HepG2 (cell line): ENCODE results near the gene LENEP. TPM values are rescaled to one million over a fixed set of nuclear protein-coding genes. Genes with fewer than 3 reads are reported as not detected.

ENCODE experiments used
- ATAC-seq: fragments of 200-7000 bp; cut with Tn5 transposase; 3 replicates; pipeline ENCODE4 v1.9.1; 2020; ENCODE audit warnings: mild to moderate bottlenecking, moderate library complexity
- BruUV-seq: library from RNA; stranded (reverse); fragments of 400-500 nt; replicated peaks from 2 replicates; lab custom pipeline; 2021; lab: Mats Ljungman, UMichigan
- CTCF ChIA-PET: fragments of 300-600 bp; formaldehyde crosslinking; extraction: SDS; loops from one replicate; lab custom pipeline; 2021; ENCODE audit warnings: low total read pairs, inconsistent platforms, low intra/inter-chr PET ratio; lab: Yijun Ruan, JAX
- POLR2A ChIA-PET: fragments of 350-600 bp; sonication (Branson Sonifier 250); formaldehyde crosslinking; loops from one replicate; lab custom pipeline; 2020; ENCODE audit warnings: antibody characterized with exemption, inconsistent platforms; lab: Yijun Ruan, JAX
- DNase-seq: peaks from one replicate; pipeline ENCODE4 v3.0.0-alpha.2; 2015; ENCODE audit warnings: low spot score
- FAIRE-seq: peaks from 3 replicates; lab custom pipeline; 2011; peaks lifted over from hg19 to GRCh38; lab: Jason Lieb, UNC
- H2AFZ ChIP-seq: one replicate; pipeline ENCODE4 v1.6.1; 2011; ENCODE audit warnings: low read length, inconsistent platforms
- H3K27ac ChIP-seq: fragments of 300-600 bp; 3 replicates; pipeline ENCODE4 v1.8.0; 2011; ENCODE audit warnings: mixed run types, mild to moderate bottlenecking, mixed read lengths, low read length, inconsistent platforms; ENCODE audit not compliant: insufficient read depth; ENCODE audit errors: extremely low read length
- H3K27me3 ChIP-seq, 2 experiments: fragments of 200-600 bp in 1 of 2; 2 replicates in 1 of 2; 3 replicates in 1 of 2; pipeline versions ENCODE4 v1.6.0 to v1.8.0; 2011; ENCODE audit warnings: low read length in 2 of 2, mild to moderate bottlenecking in 2 of 2, moderate library complexity in 2 of 2, inconsistent platforms in 1 of 2; ENCODE audit not compliant: insufficient read depth in 2 of 2, control insufficient read depth in 1 of 2
- H3K36me3 ChIP-seq, 2 experiments: fragments of 200-600 bp in 1 of 2; replicated peaks in 1 of 2; 2 replicates in 1 of 2; 3 replicates in 1 of 2; pipeline versions ENCODE4 v1.5.1 to v1.8.0; 2011; ENCODE audit warnings: low read length in 2 of 2, inconsistent platforms in 1 of 2; ENCODE audit not compliant: insufficient read depth in 2 of 2, control insufficient read depth in 1 of 2
- H3K4me1 ChIP-seq: 2 replicates; pipeline ENCODE4 v1.5.1; 2012; ENCODE audit warnings: low read length, inconsistent platforms; ENCODE audit not compliant: insufficient read depth
- H3K4me2 ChIP-seq: 2 replicates; pipeline ENCODE4 v1.6.0; 2011; ENCODE audit warnings: low read depth, low read length, inconsistent platforms
- H3K4me3 ChIP-seq, 3 experiments: fragments of 200-600 bp in 1 of 3; sonication (generic), shearing (Covaris generic) in 1 of 3; replicated peaks in 1 of 3; 2 replicates each; pipeline ENCODE4 v1.5.1; 2011 to 2016; ENCODE audit warnings: low read length in 3 of 3, inconsistent platforms in 2 of 3, low read depth in 2 of 3, mild to moderate bottlenecking in 2 of 3, control low read depth in 1 of 3, mixed read lengths in 1 of 3; ENCODE audit not compliant: insufficient read depth in 1 of 3
- H3K79me2 ChIP-seq: one replicate; pipeline ENCODE4 v1.6.1; 2011; ENCODE audit warnings: low read length, inconsistent platforms; ENCODE audit not compliant: insufficient read depth
- H3K9ac ChIP-seq: 2 replicates; pipeline ENCODE4 v1.6.0; 2011; ENCODE audit warnings: mild to moderate bottlenecking, low read depth, low read length, inconsistent platforms; ENCODE audit not compliant: insufficient read depth
- H3K9me3 ChIP-seq: 2 replicates; pipeline ENCODE4 v1.5.1; 2012; ENCODE audit warnings: mild to moderate bottlenecking, low read length
- H4K20me1 ChIP-seq: 2 replicates; pipeline ENCODE4 v1.6.0; 2011; ENCODE audit warnings: inconsistent platforms, mild to moderate bottlenecking, low read length, moderate library complexity; ENCODE audit not compliant: insufficient read depth
- EED ChIP-seq: sonication (generic); formaldehyde crosslinking; IDR thresholded peaks from 2 replicates; pipeline ENCODE4 v1.5.0; 2020; ENCODE audit warnings: mild to moderate bottlenecking, missing genetic modification reagents
- NCOA1 ChIP-seq: sonication (generic); formaldehyde crosslinking; IDR thresholded peaks from 2 replicates; pipeline ENCODE4 v1.9.0; 2021; ENCODE audit warnings: missing genetic modification reagents
- NR2F6 ChIP-seq, 2 experiments: IDR thresholded peaks; 2 replicates each; pipeline ENCODE4 v1.6.1; 2016; ENCODE audit warnings: antibody characterized with exemption in 1 of 2, mild to moderate bottlenecking in 1 of 2
- ONECUT2 ChIP-seq: sonication (generic); formaldehyde crosslinking; IDR thresholded peaks from 2 replicates; pipeline ENCODE4 v1.4.0; 2020; ENCODE audit warnings: missing genetic modification reagents
- PITX1 ChIP-seq: sonication (generic); formaldehyde crosslinking; IDR thresholded peaks from 2 replicates; pipeline ENCODE4 v1.5.1; 2020; ENCODE audit warnings: mild to moderate bottlenecking, missing genetic modification reagents
- PLRG1 ChIP-seq: fragments of 450-650 bp; conservative IDR thresholded peaks from 2 replicates; pipeline ENCODE4 v1.6.1; 2016
- SAP130 ChIP-seq: IDR thresholded peaks from 2 replicates; pipeline ENCODE4 v1.6.1; 2016; ENCODE audit warnings: low read depth
- SOX13 ChIP-seq, 3 experiments: fragments of 450-650 bp in 1 of 3; sonication (generic) in 1 of 3; formaldehyde crosslinking in 1 of 3; IDR thresholded peaks in 2 of 3; conservative IDR thresholded peaks in 1 of 3; 2 replicates each; pipeline versions ENCODE4 v1.5.0 to v1.6.1; 2016 to 2020; ENCODE audit warnings: antibody characterized with exemption in 1 of 3, mild to moderate bottlenecking in 1 of 3, missing compliant biosample characterization in 1 of 3, missing genetic modification reagents in 1 of 3, moderate library complexity in 1 of 3
- TEAD3 ChIP-seq: optimal IDR thresholded peaks from 2 replicates; pipeline ENCODE3; 2016; ENCODE audit warnings: borderline replicate concordance
- TFDP2 ChIP-seq: sonication (generic); formaldehyde crosslinking; IDR thresholded peaks from 2 replicates; pipeline ENCODE4 v1.4.0; 2020; ENCODE audit warnings: missing genetic modification reagents
- THAP8 ChIP-seq: sonication (generic); formaldehyde crosslinking; IDR thresholded peaks from 2 replicates; pipeline ENCODE4 v1.5.1; 2020; ENCODE audit warnings: missing genetic modification reagents, mild to moderate bottlenecking, borderline replicate concordance
- TP53 ChIP-seq: sonication (generic); formaldehyde crosslinking; conservative IDR thresholded peaks from 2 replicates; pipeline ENCODE4 v1.4.0; 2020; ENCODE audit warnings: missing genetic modification reagents
- ZNF296 ChIP-seq: sonication (generic); formaldehyde crosslinking; conservative IDR thresholded peaks from 2 replicates; pipeline ENCODE4 v1.5.0; 2020; ENCODE audit warnings: mild to moderate bottlenecking, missing genetic modification reagents
- ZNF496 ChIP-seq: sonication (generic); formaldehyde crosslinking; IDR thresholded peaks from 2 replicates; pipeline ENCODE4 v1.8.1; 2023; ENCODE audit warnings: mild to moderate bottlenecking, moderate library complexity, missing genetic modification reagents; ENCODE audit not compliant: insufficient replicate concordance
- ZNF605 ChIP-seq: sonication (generic); formaldehyde crosslinking; IDR thresholded peaks from 2 replicates; pipeline ENCODE4 v1.8.0; 2022; ENCODE audit warnings: mild to moderate bottlenecking, missing genetic modification reagents
- WGBS: methylation state at CpG from one replicate; pipeline ENCODE4 v1.1.6; 2017; ENCODE audit warnings: low lambda C conversion rate; 5-methylcytosine and 5-hydroxymethylcytosine counted together
- in situ Hi-C: cut with HindIII; loops from 2 replicates; pipeline ENCODE4 v1.10.0; 2017; ENCODE audit warnings: low pct_unique_long_range_greater_than_20kb; ENCODE audit not compliant: extremely low pct_ligation_motif_present
- intact Hi-C: fragments of 100-400 bp; cut with micrococcal nuclease; formaldehyde crosslinking; loops from one replicate; pipeline ENCODE4 v1.10.0; 2022; ENCODE audit not compliant: unreplicated experiment
- polyA plus RNA-seq, 8 experiments: library from polyadenylated mRNA; depleted of rRNA in 3 of 8; stranded (reverse) in 7 of 8; unstranded in 1 of 8; fragments of >200 nt; fragmentation: Illumina TruSeq in 4 of 8; extraction: Trizol in 4 of 8; gene quantifications; 2 replicates each; pipeline versions ENCODE4 v1.2.1 to v1.2.3, GENCODE V29; 2011 to 2016; ENCODE audit warnings: low read depth in 4 of 8, missing spikeins in 1 of 8, mixed read lengths in 1 of 8; ENCODE audit not compliant: insufficient read depth in 1 of 8
- total RNA-seq, 5 experiments: library from RNA; depleted of rRNA; stranded (reverse); fragments of >200 nt; fragmentation: Illumina TruSeq; extraction: Trizol; gene quantifications; 2 replicates each; pipeline ENCODE4 v1.2.3, GENCODE V29; 2016; ENCODE audit warnings: low read depth in 1 of 5
- TF ChIP-seq, protein P1 (sequence below): sonication (generic); formaldehyde crosslinking; IDR thresholded peaks from 2 replicates; pipeline ENCODE4 v1.5.0; 2020; ENCODE audit warnings: mild to moderate bottlenecking, missing genetic modification reagents
- TF ChIP-seq, protein P2 (sequence below): sonication (generic); formaldehyde crosslinking; IDR thresholded peaks from 2 replicates; pipeline ENCODE4 v1.4.0; 2020; ENCODE audit warnings: missing genetic modification reagents

The LENEP gene
- total and polyA plus RNA-seq, 2 of the 13 experiments (the other 11 are each of a cell fraction or from before 2014, with no cell fraction given), result 0.29 TPM; not detected in 1

DNA sequence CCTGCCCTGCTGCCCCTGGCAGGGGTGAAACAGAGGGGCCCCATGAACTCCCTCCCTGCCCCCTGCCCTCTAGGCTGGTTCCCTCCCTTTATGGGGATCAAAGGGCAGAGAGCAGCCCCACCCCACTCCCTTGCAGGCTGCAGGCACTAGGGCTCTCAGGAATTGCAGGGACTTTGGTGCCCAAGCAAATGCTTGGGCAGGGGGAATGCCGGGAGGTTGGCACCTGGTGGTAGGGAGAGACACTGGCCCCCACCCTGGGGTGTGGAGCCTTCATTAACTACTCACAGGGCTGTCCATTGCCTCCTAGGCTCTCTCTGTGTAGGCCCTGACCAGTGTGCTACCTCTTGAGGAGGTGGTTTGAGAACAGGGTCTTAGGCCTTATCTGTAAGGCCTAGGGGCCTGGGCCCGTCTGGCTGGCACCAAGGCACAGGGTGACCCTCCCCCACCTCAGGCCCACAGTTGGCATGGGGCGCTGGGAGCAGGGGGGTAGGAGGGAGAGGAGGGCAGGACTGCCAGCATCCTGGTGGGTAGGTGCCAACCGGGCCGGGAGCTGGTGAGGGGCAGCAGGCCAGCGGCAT lies 14.0 kb downstream of the LENEP start:
- Histone ChIP-seq H4K20me1 (peaks cover 6% of the 10 kb centered on the region; the same call in 1 of the 2 replicates), H2AFZ (no peak overlapping the region), H3K27ac (peak overlapping the region; percentile 40), H3K9me3 (no peaks in the 10 kb centered on the region), H3K79me2 (peaks cover 46% of the 10 kb centered on the region), H3K4me1 (peaks cover 84% of the 10 kb centered on the region), H3K27me3 (no peaks in the 10 kb centered on the region; a peak in 1 of 5 replicates), H3K36me3 (peaks cover 3 to 8% of the 10 kb centered on the region in 2 experiments; a peak in 3 of 5 replicates), H3K4me2 (peak overlapping the region; percentile 36; the same call in 1 of the 2 replicates), H3K4me3 (0 out of 6 replicates have a peak overlapping the region, but pooled peaks of 1 of the 3 experiments have one; percentile 28), H3K9ac (0 out of 2 replicates have a peak overlapping the region, but pooled peaks have one; percentile 43)
- WGBS, result 85% methylated on average over 4 of the region's 6 CpGs
- no peak for DNase-seq
- no TSS peak for BruUV-seq
- peak; percentile 18 for ATAC-seq
- FAIRE-seq, result no peak
- ChIA-PET POLR2A (interaction anchor here (0.9 to 1.6 kb wide), 4 partner anchors 10 to 35 kb away, joined by 3 to 10 read pairs (median 6); no protein-coding TSS in a partner anchor), CTCF (no interaction called here)
- intact Hi-C loops (no loop called here), in situ Hi-C loops (no loop called here)
- TF ChIP-seq, protein P1, sequence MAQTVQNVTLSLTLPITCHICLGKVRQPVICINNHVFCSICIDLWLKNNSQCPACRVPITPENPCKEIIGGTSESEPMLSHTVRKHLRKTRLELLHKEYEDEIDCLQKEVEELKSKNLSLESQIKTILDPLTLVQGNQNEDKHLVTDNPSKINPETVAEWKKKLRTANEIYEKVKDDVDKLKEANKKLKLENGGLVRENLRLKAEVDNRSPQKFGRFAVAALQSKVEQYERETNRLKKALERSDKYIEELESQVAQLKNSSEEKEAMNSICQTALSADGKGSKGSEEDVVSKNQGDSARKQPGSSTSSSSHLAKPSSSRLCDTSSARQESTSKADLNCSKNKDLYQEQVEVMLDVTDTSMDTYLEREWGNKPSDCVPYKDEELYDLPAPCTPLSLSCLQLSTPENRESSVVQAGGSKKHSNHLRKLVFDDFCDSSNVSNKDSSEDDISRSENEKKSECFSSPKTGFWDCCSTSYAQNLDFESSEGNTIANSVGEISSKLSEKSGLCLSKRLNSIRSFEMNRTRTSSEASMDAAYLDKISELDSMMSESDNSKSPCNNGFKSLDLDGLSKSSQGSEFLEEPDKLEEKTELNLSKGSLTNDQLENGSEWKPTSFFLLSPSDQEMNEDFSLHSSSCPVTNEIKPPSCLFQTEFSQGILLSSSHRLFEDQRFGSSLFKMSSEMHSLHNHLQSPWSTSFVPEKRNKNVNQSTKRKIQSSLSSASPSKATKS, result no peak
- no peak for TF ChIP-seq TP53 (CRISPR knock-in tag)
- TF ChIP-seq NR2F6 (IDR thresholded peaks at IDR 0.05), result peak; percentile 71; the same call in 1 of the 2 replicates
- TF ChIP-seq NR2F6 (CRISPR knock-in tag; IDR thresholded peaks at IDR 0.05), result peak; percentile 62
- TF ChIP-seq EED (CRISPR knock-in tag), result no peak
- TF ChIP-seq NCOA1 (CRISPR knock-in tag), result no peak
- no peak for TF ChIP-seq ZNF496 (CRISPR knock-in tag)
- TF ChIP-seq SOX13 (IDR thresholded peaks at IDR 0.05), result no peak
- no peak for TF ChIP-seq SOX13 (CRISPR knock-in tag; conservative IDR thresholded peaks at IDR 0.05 in 1 of 2, IDR thresholded peaks at IDR 0.05 in 1 of 2)
- TF ChIP-seq, protein P2, sequence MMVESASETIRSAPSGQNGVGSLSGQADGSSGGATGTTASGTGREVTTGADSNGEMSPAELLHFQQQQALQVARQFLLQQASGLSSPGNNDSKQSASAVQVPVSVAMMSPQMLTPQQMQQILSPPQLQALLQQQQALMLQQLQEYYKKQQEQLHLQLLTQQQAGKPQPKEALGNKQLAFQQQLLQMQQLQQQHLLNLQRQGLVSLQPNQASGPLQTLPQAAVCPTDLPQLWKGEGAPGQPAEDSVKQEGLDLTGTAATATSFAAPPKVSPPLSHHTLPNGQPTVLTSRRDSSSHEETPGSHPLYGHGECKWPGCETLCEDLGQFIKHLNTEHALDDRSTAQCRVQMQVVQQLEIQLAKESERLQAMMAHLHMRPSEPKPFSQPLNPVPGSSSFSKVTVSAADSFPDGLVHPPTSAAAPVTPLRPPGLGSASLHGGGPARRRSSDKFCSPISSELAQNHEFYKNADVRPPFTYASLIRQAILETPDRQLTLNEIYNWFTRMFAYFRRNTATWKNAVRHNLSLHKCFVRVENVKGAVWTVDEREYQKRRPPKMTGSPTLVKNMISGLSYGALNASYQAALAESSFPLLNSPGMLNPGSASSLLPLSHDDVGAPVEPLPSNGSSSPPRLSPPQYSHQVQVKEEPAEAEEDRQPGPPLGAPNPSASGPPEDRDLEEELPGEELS (CRISPR knock-in tag), result no peak
- TF ChIP-seq THAP8 (CRISPR knock-in tag), result no peak
- TF ChIP-seq ZNF605, result no peak
- TF ChIP-seq TEAD3, result no peak
- TF ChIP-seq PITX1 (CRISPR knock-in tag), result no peak
- TF ChIP-seq TFDP2 (CRISPR knock-in tag), result 0 out of 2 replicates have a peak, but pooled peaks have one; percentile 30
- TF ChIP-seq ZNF296 (CRISPR knock-in tag), result no peak
- TF ChIP-seq PLRG1, result no peak
- TF ChIP-seq ONECUT2 (CRISPR knock-in tag), result no peak
- TF ChIP-seq SAP130 (CRISPR knock-in tag), result peak; percentile 33; the same call in 1 of the 2 replicates
